Prostate gland (tissue), 2 donors: Measurements from ENCODE around the gene ABHD17C. TPM values are rescaled to one million over a fixed set of nuclear protein-coding genes. Genes with fewer than 3 reads are reported as not detected.

Experiments used
- DNase-seq: peaks from one replicate; pipeline ENCODE4 v3.0.0-alpha.2; 2019; ENCODE audit warnings: low spot score
- H3K27ac ChIP-seq, 2 donors: fragments of 200-600 bp; sonication (generic); 2 replicates each; pipeline ENCODE4 v1.5.1; 2017 to 2019
- H3K27me3 ChIP-seq: fragments of 200-600 bp; sonication (generic); replicated peaks from 2 replicates; pipeline ENCODE4 v1.5.1; 2019; ENCODE audit not compliant: insufficient read depth
- H3K36me3 ChIP-seq, 2 donors: fragments of 200-600 bp; sonication (generic); 1 replicate in 1 of 2; 2 replicates in 1 of 2; pipeline versions ENCODE4 v1.5.1 to v1.8.1; 2017 to 2019
- H3K4me1 ChIP-seq: fragments of 200-600 bp; sonication (generic); replicated peaks from 2 replicates; pipeline ENCODE4 v1.5.1; 2019
- H3K4me3 ChIP-seq, 2 donors: fragments of 200-600 bp; sonication (generic); 2 replicates each; pipeline ENCODE4 v1.5.1; 2017 to 2019
- H3K9me3 ChIP-seq: fragments of 200-600 bp; sonication (generic); 2 replicates; pipeline ENCODE4 v1.5.1; 2017
- CTCF ChIP-seq, 4 experiments: fragments of 200-600 bp in 2 of 4; fragments of 450-650 bp in 2 of 4; sonication (generic) in 2 of 4; IDR thresholded peaks; 1 replicate in 3 of 4; 2 replicates in 1 of 4; pipeline ENCODE4 v1.5.1; 2016 to 2019; ENCODE audit warnings: antibody characterized with exemption in 4 of 4, mild to moderate bottlenecking in 2 of 4, moderate library complexity in 2 of 4
- POLR2A ChIP-seq: fragments of 450-650 bp; IDR thresholded peaks from one replicate; pipeline ENCODE4 v1.6.1; 2016; ENCODE audit warnings: antibody characterized with exemption, mild to moderate bottlenecking
- POLR2AphosphoS5 ChIP-seq: sonication (generic); formaldehyde crosslinking; IDR thresholded peaks from one replicate; pipeline ENCODE4 v1.6.1; 2017; ENCODE audit warnings: antibody characterized with exemption
- WGBS: methylation state at CpG from one replicate; pipeline ENCODE4 v1.1.5; 2018; 5-methylcytosine and 5-hydroxymethylcytosine counted together
- intact Hi-C: fragments of 100-400 bp; cut with DNase I; formaldehyde crosslinking; loops from one replicate; pipeline ENCODE4 v1.14.2; 2022
- total RNA-seq, 2 donors: library from RNA; depleted of rRNA; stranded (reverse); fragments of >200 nt; gene quantifications; one replicate each; pipeline ENCODE4 v1.1.0, GENCODE V29; 2016

ABHD17C gene
- total RNA-seq, 2 donors from 2014 or later = 13.6 to 32.4 TPM

- DNase-seq = no peak
- WGBS = 73% methylated on average over 3 of the region's 3 CpGs
These were observed 69.4 kb downstream of the ABHD17C start for GRCh38 chr15:80764535-80764934.

GRCh38 chr15:80766275-80766674, 71.2 kb downstream of the ABHD17C start:
- H3K4me1 ChIP-seq = no peaks in the 10 kb centered on the region
- no peak overlapping the region for H3K27ac ChIP-seq
- no peaks in the 10 kb centered on the region for H3K27me3 ChIP-seq
- TF ChIP-seq POLR2A (no peak), CTCF (IDR thresholded peaks at IDR 0.05) (no peak), POLR2AphosphoS5 (no peak)
- DNase-seq = no peak
- 93% methylated on average over 3 of the region's 3 CpGs for WGBS
- H3K36me3 ChIP-seq = no peaks in the 10 kb centered on the region
- no peaks in the 10 kb centered on the region for H3K9me3 ChIP-seq
- H3K4me3 ChIP-seq = no peak overlapping the region
- intact Hi-C loops = no loop called here

More at GRCh38 chr15:80764535-80764934, 69.4 kb downstream of the ABHD17C start:
- Histone ChIP-seq H3K4me3 (no peak overlapping the region), H3K4me1 (no peaks in the 10 kb centered on the region), H3K27ac (no peak overlapping the region), H3K9me3 (no peaks in the 10 kb centered on the region), H3K27me3 (no peaks in the 10 kb centered on the region), H3K36me3 (no peaks in the 10 kb centered on the region)
- no peak for TF ChIP-seq CTCF (IDR thresholded peaks at IDR 0.05)
- TF ChIP-seq POLR2A = no peak
- TF ChIP-seq POLR2AphosphoS5 = no peak
- intact Hi-C loops = no loop called here

GRCh38 chr15:80768158-80768557, 73.0 kb downstream of the ABHD17C start:
- H3K4me3 ChIP-seq = no peak overlapping the region
- 58% methylated on average over 1 of the region's 1 CpG for WGBS
- no peak for DNase-seq
- TF ChIP-seq POLR2AphosphoS5 (peak; percentile 84), CTCF (IDR thresholded peaks at IDR 0.05) (no peak), POLR2A (no peak)
- no peaks in the 10 kb centered on the region for H3K36me3 ChIP-seq
- no peaks in the 10 kb centered on the region for H3K27me3 ChIP-seq
- H3K27ac ChIP-seq = peak overlapping the region in 1 of 2 donors; percentile 69
- H3K9me3 ChIP-seq = no peaks in the 10 kb centered on the region
- H3K4me1 ChIP-seq = no peaks in the 10 kb centered on the region
- intact Hi-C loops = no loop called here

GRCh38 chr15:80769153-80769828, 74.2 kb downstream of the ABHD17C start:
- Histone ChIP-seq H3K27ac (peak overlapping the region in 1 of 2 donors; percentile 69), H3K36me3 (no peaks in the 10 kb centered on the region), H3K4me1 (no peaks in the 10 kb centered on the region), H3K27me3 (no peaks in the 10 kb centered on the region), H3K4me3 (no peak overlapping the region), H3K9me3 (no peaks in the 10 kb centered on the region)
- no peak for TF ChIP-seq POLR2A
- TF ChIP-seq POLR2AphosphoS5 = no peak
- TF ChIP-seq CTCF (IDR thresholded peaks at IDR 0.05) = no peak
- no peak for DNase-seq
- intact Hi-C loops = no loop called here
- WGBS = 90% methylated on average over 7 of the region's 7 CpGs
